Esophagus squamous epithelium (tissue), 4 donors: Measurements from ENCODE around the gene FEM1B.

Source experiments
- POLR2A ChIP-seq, 4 donors: fragments of 450-650 bp; IDR thresholded peaks; one replicate each; pipeline ENCODE4 v1.6.1; 2017; ENCODE audit warnings: antibody characterized with exemption in 4 of 4, mild to moderate bottlenecking in 4 of 4, moderate library complexity in 3 of 4
- TF ChIP-seq, protein P1 (sequence below), 6 experiments: fragments of 450-650 bp in 4 of 6; fragments of 200-600 bp in 2 of 6; sonication (generic) in 2 of 6; IDR thresholded peaks; one replicate each; pipeline ENCODE4 v1.5.1; 2016 to 2019; ENCODE audit warnings: antibody characterized with exemption in 6 of 6, mild to moderate bottlenecking in 4 of 6, moderate library complexity in 4 of 6

DNA sequence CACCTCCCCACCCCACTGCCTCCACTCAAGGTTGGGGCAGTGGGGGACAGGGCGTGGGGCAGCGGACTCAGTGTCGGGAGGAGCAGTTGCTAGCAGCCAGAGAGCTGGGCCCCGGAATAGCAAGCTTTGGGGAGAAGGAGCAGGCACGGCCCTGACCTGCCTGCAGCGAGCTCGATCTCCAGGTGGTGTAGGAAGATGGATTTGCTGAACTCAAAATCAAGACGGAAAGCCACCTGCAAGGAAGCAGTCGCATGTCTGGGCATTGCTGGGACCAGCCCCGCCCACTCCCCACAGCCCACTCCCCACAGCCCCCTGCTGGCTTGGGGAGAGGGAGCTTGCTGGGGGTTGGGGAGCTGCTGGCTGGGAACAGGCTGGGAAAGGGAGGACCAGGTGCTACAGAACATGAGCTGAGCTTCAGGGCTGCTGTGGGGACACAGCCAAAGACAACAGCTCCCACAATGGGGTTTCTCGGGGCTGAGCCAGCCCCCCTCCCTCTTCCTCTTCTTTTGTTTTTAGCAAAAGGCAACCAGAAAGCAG is 38.0 kb downstream of the FEM1B start:
- TF ChIP-seq, protein P1, sequence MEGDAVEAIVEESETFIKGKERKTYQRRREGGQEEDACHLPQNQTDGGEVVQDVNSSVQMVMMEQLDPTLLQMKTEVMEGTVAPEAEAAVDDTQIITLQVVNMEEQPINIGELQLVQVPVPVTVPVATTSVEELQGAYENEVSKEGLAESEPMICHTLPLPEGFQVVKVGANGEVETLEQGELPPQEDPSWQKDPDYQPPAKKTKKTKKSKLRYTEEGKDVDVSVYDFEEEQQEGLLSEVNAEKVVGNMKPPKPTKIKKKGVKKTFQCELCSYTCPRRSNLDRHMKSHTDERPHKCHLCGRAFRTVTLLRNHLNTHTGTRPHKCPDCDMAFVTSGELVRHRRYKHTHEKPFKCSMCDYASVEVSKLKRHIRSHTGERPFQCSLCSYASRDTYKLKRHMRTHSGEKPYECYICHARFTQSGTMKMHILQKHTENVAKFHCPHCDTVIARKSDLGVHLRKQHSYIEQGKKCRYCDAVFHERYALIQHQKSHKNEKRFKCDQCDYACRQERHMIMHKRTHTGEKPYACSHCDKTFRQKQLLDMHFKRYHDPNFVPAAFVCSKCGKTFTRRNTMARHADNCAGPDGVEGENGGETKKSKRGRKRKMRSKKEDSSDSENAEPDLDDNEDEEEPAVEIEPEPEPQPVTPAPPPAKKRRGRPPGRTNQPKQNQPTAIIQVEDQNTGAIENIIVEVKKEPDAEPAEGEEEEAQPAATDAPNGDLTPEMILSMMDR (IDR thresholded peaks at IDR 0.05), result no peak
- no peak for TF ChIP-seq POLR2A (IDR thresholded peaks at IDR 0.05)
